Smooth muscle cell (in vitro differentiated cells): ENCODE data around the gene RBMXL2. TPM values are rescaled to one million over a fixed set of nuclear protein-coding genes. Genes with fewer than 3 reads are reported as not detected.

ENCODE experiments used
- DNase-seq: peaks from one replicate; lab custom pipeline; 2025; ENCODE audit not compliant: unreplicated experiment; lab: John Stamatoyannopoulos, UW
- H2AFZ ChIP-seq: fragments of 200-600 bp; sonication (generic); 2 replicates; pipeline ENCODE4 v1.6.0; 2016; ENCODE audit warnings: antibody characterized with exemption, low read depth, mild to moderate bottlenecking
- H3F3A ChIP-seq: fragments of 200-600 bp; sonication (generic); 2 replicates; pipeline ENCODE4 v1.6.0; 2017; ENCODE audit warnings: antibody characterized with exemption, low read depth
- H3K27ac ChIP-seq: fragments of 200-600 bp; sonication (generic); 2 replicates; pipeline ENCODE4 v1.5.1; 2016; ENCODE audit warnings: low read depth, mild to moderate bottlenecking
- H3K27me3 ChIP-seq: fragments of 200-600 bp; sonication (generic); 2 replicates; pipeline ENCODE4 v1.6.1; 2016; ENCODE audit warnings: low read depth, mild to moderate bottlenecking
- H3K36me3 ChIP-seq: fragments of 200-600 bp; sonication (generic); 2 replicates; pipeline ENCODE4 v1.5.1; 2016; ENCODE audit warnings: low read depth
- H3K4me1 ChIP-seq: fragments of 200-600 bp; sonication (generic); 2 replicates; pipeline ENCODE4 v1.5.1; 2016; ENCODE audit warnings: low read depth
- H3K4me2 ChIP-seq: fragments of 200-600 bp; sonication (generic); 2 replicates; pipeline ENCODE4 v1.6.0; 2016; ENCODE audit warnings: mild to moderate bottlenecking
- H3K4me3 ChIP-seq: fragments of 200-600 bp; sonication (generic); 2 replicates; pipeline ENCODE4 v1.5.1; 2016; ENCODE audit warnings: mild to moderate bottlenecking
- H3K79me2 ChIP-seq: fragments of 200-600 bp; sonication (generic); 2 replicates; pipeline ENCODE4 v1.6.0; 2016; ENCODE audit warnings: low read depth, mild to moderate bottlenecking
- H3K9ac ChIP-seq: fragments of 200-600 bp; sonication (generic); 2 replicates; pipeline ENCODE4 v1.6.0; 2016; ENCODE audit warnings: low read depth
- H3K9me3 ChIP-seq: fragments of 200-600 bp; sonication (generic); replicated peaks from 2 replicates; pipeline ENCODE4 v1.5.1; 2016; ENCODE audit warnings: low read depth
- H4K20me1 ChIP-seq: fragments of 200-600 bp; sonication (generic); 2 replicates; pipeline ENCODE4 v1.6.0; 2016; ENCODE audit warnings: low read depth
- WGBS: methylation state at CpG from one replicate; pipeline ENCODE4 v1.1.7; 2016; ENCODE audit warnings: low lambda C conversion rate; 5-methylcytosine and 5-hydroxymethylcytosine counted together
- polyA plus RNA-seq: library from polyadenylated mRNA; unstranded; fragments of >200 nt; fragmentation: Nextera tagmentation; extraction: Ambion mirVana; gene quantifications from 2 replicates; pipeline ENCODE4 v1.2.1, GENCODE V29; 2016
- total RNA-seq: library from RNA; depleted of rRNA; stranded (reverse); fragments of >200 nt; gene quantifications from 2 replicates; pipeline ENCODE4 v1.2.3, GENCODE V29; 2014
- TF ChIP-seq, protein P1 (sequence below): fragments of 200-600 bp; sonication (generic); IDR thresholded peaks from 2 replicates; pipeline ENCODE4 v1.5.1; 2017; ENCODE audit warnings: borderline replicate concordance, mild to moderate bottlenecking, antibody characterized with exemption; ENCODE audit not compliant: insufficient read depth, poor library complexity, severe bottlenecking

Gene RBMXL2
- total and polyA plus RNA-seq, 2 experiments from 2014 or later, result 0.14 TPM; not detected in 1

- no peak for DNase-seq
- Histone ChIP-seq H3K4me3 (no peak overlapping the region), H3F3A (no peaks in the 10 kb centered on the region), H4K20me1 (no peaks in the 10 kb centered on the region), H3K4me1 (no peaks in the 10 kb centered on the region), H3K9me3 (no peaks in the 10 kb centered on the region), H2AFZ (no peak overlapping the region), H3K79me2 (no peaks in the 10 kb centered on the region), H3K27ac (no peak overlapping the region), H3K36me3 (no peaks in the 10 kb centered on the region), H3K27me3 (peaks cover 14% of the 10 kb centered on the region), H3K4me2 (no peak overlapping the region), H3K9ac (no peak overlapping the region)
- 15% methylated on average over 1 of the region's 1 CpG for WGBS
- TF ChIP-seq, protein P1, sequence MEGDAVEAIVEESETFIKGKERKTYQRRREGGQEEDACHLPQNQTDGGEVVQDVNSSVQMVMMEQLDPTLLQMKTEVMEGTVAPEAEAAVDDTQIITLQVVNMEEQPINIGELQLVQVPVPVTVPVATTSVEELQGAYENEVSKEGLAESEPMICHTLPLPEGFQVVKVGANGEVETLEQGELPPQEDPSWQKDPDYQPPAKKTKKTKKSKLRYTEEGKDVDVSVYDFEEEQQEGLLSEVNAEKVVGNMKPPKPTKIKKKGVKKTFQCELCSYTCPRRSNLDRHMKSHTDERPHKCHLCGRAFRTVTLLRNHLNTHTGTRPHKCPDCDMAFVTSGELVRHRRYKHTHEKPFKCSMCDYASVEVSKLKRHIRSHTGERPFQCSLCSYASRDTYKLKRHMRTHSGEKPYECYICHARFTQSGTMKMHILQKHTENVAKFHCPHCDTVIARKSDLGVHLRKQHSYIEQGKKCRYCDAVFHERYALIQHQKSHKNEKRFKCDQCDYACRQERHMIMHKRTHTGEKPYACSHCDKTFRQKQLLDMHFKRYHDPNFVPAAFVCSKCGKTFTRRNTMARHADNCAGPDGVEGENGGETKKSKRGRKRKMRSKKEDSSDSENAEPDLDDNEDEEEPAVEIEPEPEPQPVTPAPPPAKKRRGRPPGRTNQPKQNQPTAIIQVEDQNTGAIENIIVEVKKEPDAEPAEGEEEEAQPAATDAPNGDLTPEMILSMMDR, result no peak
Measured at GRCh38 chr11:7115780-7116179, 27.0 kb downstream of the RBMXL2 start.

GRCh38 chr11:7116370-7116769 is 27.6 kb downstream of the RBMXL2 start:
- H3K9ac ChIP-seq, result no peak overlapping the region
- H3K27me3 ChIP-seq, result peaks cover 16% of the 10 kb centered on the region
- no peaks in the 10 kb centered on the region for H3K36me3 ChIP-seq
- H3K79me2 ChIP-seq, result no peaks in the 10 kb centered on the region
- 98% methylated on average over 3 of the region's 3 CpGs for WGBS
- no peaks in the 10 kb centered on the region for H3F3A ChIP-seq
- H3K27ac ChIP-seq, result no peak overlapping the region
- H3K4me3 ChIP-seq, result no peak overlapping the region
- no peaks in the 10 kb centered on the region for H4K20me1 ChIP-seq
- H2AFZ ChIP-seq, result no peak overlapping the region
- DNase-seq, result no peak
- H3K4me2 ChIP-seq, result no peak overlapping the region
- H3K9me3 ChIP-seq, result no peaks in the 10 kb centered on the region
- H3K4me1 ChIP-seq, result no peaks in the 10 kb centered on the region
- TF ChIP-seq, protein P1, result no peak

GRCh38 chr11:7138051-7138450 is 49.3 kb downstream of the RBMXL2 start:
- no peaks in the 10 kb centered on the region for H3K9me3 ChIP-seq
- 0% methylated on average over 1 of the region's 1 CpG for WGBS

More at GRCh38 chr11:7138051-7138450, 49.3 kb downstream of the RBMXL2 start:
- no peak overlapping the region for H3K4me3 ChIP-seq
- no peak overlapping the region for H3K27ac ChIP-seq
- H3F3A ChIP-seq, result no peaks in the 10 kb centered on the region
- no peaks in the 10 kb centered on the region for H3K4me1 ChIP-seq
- H3K4me2 ChIP-seq, result no peak overlapping the region
- H2AFZ ChIP-seq, result no peak overlapping the region
- TF ChIP-seq, protein P1, result no peak
- no peaks in the 10 kb centered on the region for H3K36me3 ChIP-seq
- H3K79me2 ChIP-seq, result no peaks in the 10 kb centered on the region
- DNase-seq, result no peak
- H3K27me3 ChIP-seq, result peaks cover 6% of the 10 kb centered on the region
- no peak overlapping the region for H3K9ac ChIP-seq
- H4K20me1 ChIP-seq, result no peaks in the 10 kb centered on the region

Other genes with a start within 250 kb of the RBMXL2 start
- not detected in 2 replicates for gene OR10A5, start 243.3 kb upstream of the RBMXL2 start, total RNA-seq
- 0.17 TPM in 1 of 2 replicates, not detected in the other for gene OR10A5, start 243.3 kb upstream of the RBMXL2 start, polyA plus RNA-seq
- not detected in 2 replicates for gene OR10A2, start 225.9 kb upstream of the RBMXL2 start, total RNA-seq
- gene OR10A2, start 225.9 kb upstream of the RBMXL2 start, polyA plus RNA-seq, result 0.06 TPM in 1 of 2 replicates, not detected in the other
- not detected in 2 replicates for gene OR10A4, start 212.4 kb upstream of the RBMXL2 start, total RNA-seq
- gene OR10A4, start 212.4 kb upstream of the RBMXL2 start, polyA plus RNA-seq, result not detected in 2 replicates
- 0.13 TPM in 1 of 2 replicates, not detected in the other for gene OR2D2, start 196.5 kb upstream of the RBMXL2 start, total RNA-seq
- not detected in 2 replicates for gene OR2D2, start 196.5 kb upstream of the RBMXL2 start, polyA plus RNA-seq
- not detected in 2 replicates for gene OR2D3, start 168.0 kb upstream of the RBMXL2 start, total RNA-seq
- gene OR2D3, start 168.0 kb upstream of the RBMXL2 start, polyA plus RNA-seq, result not detected in 2 replicates
- 5.2 and 9.1 TPM in 2 replicates for gene ZNF215, start 162.6 kb upstream of the RBMXL2 start, total RNA-seq
- gene ZNF215, start 162.6 kb upstream of the RBMXL2 start, polyA plus RNA-seq, result 2.8 TPM in 2 replicates
- gene ZNF214, start 68.7 kb upstream of the RBMXL2 start, total RNA-seq, result 3.5 and 4.3 TPM in 2 replicates
- 1.8 and 3.1 TPM in 2 replicates for gene ZNF214, start 68.7 kb upstream of the RBMXL2 start, polyA plus RNA-seq
- gene NLRP14, start 68.5 kb upstream of the RBMXL2 start, total RNA-seq, result 0.13 TPM in 1 of 2 replicates, not detected in the other
- 0.30 and 0.34 TPM in 2 replicates for gene NLRP14, start 68.5 kb upstream of the RBMXL2 start, polyA plus RNA-seq
- 0.45 TPM in 1 of 2 replicates, not detected in the other for gene SYT9, start 162.9 kb downstream of the RBMXL2 start, total RNA-seq
- gene SYT9, start 162.9 kb downstream of the RBMXL2 start, polyA plus RNA-seq, result 0.06 TPM in 1 of 2 replicates, not detected in the other